SK-N-MC (cell line): ENCODE data around the gene UTF1.

Experiments used
- EZH2 ChIP-seq: fragments of 200-600 bp; sonication (generic); IDR thresholded peaks from one replicate; pipeline ENCODE4 v1.6.1; 2017; ENCODE audit warnings: antibody characterized with exemption
- FOXP2 ChIP-seq: optimal IDR thresholded peaks from 2 replicates; pipeline ENCODE3; 2011; ENCODE audit warnings: mild to moderate bottlenecking, moderate library complexity; ENCODE audit not compliant: insufficient read depth; ENCODE audit errors: extremely low read length, control extremely low read depth
- POLR2AphosphoS5 ChIP-seq: IDR thresholded peaks from 2 replicates; pipeline ENCODE4 v1.6.1; 2012; ENCODE audit warnings: mild to moderate bottlenecking, low read depth, low read length, borderline replicate concordance

DNA sequence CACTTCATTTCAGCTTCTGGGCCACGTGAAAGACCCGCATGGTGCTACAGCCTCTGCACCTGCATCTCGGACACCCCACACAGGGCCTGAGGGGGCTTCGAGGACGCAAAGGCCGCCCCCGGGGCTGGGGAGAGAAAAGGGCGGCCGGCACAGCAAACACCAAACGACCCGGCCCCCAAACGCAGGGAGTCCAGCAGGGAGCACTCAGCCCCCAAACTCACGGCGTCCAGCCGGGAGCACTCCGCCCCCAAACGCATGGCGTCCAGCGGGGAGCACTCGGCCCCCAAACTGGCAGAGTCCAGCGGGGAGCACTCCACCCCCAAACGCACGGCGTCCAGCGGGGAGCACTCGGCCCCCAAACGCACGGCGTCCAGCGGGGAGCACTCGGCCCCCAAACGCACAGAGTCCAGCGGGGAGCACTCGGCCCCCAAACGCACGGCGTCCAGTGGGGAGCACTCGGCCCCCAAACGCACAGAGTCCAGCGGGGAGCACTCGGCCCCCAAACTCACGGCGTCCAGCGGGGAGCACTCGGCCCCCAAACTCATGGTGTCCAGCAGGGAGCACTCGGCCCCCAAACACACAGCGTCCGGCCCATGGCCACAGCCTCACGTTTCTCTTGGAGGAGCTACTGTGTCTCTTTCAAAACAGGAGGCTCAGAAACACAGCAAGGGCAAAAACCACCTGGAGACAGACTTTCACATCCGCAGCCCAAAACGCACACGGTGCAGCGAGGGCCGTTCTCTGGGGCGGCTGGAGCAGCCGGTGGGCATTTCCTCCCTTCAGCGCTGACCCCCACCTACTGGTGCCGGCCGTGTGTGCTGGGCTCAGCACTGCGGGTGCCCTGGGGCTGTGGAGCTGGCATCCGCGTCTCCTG lies 27.0 kb upstream of the UTF1 start:
- TF ChIP-seq EZH2 (no peak), POLR2AphosphoS5 (no peak), FOXP2 (no peak)
